HepG2 (cell line): ENCODE measurements around the gene ATG7. TPM values are rescaled to one million over a fixed set of nuclear protein-coding genes. Genes with fewer than 3 reads are reported as not detected.

Experiments used
- AGO2 ChIP-seq: fragments of 200-400 bp; formaldehyde crosslinking; optimal IDR thresholded peaks from 2 replicates; pipeline ENCODE3; 2017; ENCODE audit warnings: mild to moderate bottlenecking, low read depth, low read length, moderate library complexity
- CCDC6 ChIP-seq: sonication (generic); formaldehyde crosslinking; IDR thresholded peaks from 2 replicates; pipeline ENCODE4 v1.8.1; 2022; ENCODE audit warnings: mild to moderate bottlenecking, missing genetic modification reagents, moderate library complexity
- CENPT ChIP-seq: sonication (generic); formaldehyde crosslinking; IDR thresholded peaks from 2 replicates; pipeline ENCODE4 v1.8.0; 2022; ENCODE audit warnings: low read depth, mild to moderate bottlenecking, moderate library complexity, missing genetic modification reagents
- ELF1 ChIP-seq: sonication (generic); formaldehyde crosslinking; IDR thresholded peaks from 2 replicates; pipeline ENCODE4 v1.4.0; 2020; ENCODE audit warnings: missing genetic modification reagents
- FOXM1 ChIP-seq: sonication (generic); formaldehyde crosslinking; IDR thresholded peaks from 2 replicates; pipeline ENCODE4 v1.5.0; 2020; ENCODE audit warnings: missing genetic modification reagents
- NCOR1 ChIP-seq: fragments of 200-600 bp; sonication (generic); IDR thresholded peaks from 2 replicates; pipeline ENCODE4 v1.7.0; 2017; ENCODE audit warnings: antibody characterized with exemption, low read length, borderline replicate concordance
- PAX8 ChIP-seq: sonication (generic); formaldehyde crosslinking; IDR thresholded peaks from 2 replicates; pipeline ENCODE4 v1.8.0; 2022; ENCODE audit warnings: mild to moderate bottlenecking, missing genetic modification reagents, borderline replicate concordance
- POLR2A ChIP-seq, 2 experiments: IDR thresholded peaks; 2 replicates each; pipeline ENCODE4 v1.6.1; 2011; ENCODE audit warnings: low read depth in 2 of 2, low read length in 2 of 2, mild to moderate bottlenecking in 1 of 2, moderate library complexity in 1 of 2; ENCODE audit not compliant: insufficient read depth in 1 of 2
- SIN3A ChIP-seq: IDR thresholded peaks from 2 replicates; pipeline ENCODE4 v1.6.1; 2011; ENCODE audit warnings: low read depth, mild to moderate bottlenecking, control low read depth, low read length, borderline replicate concordance
- SNRNP70 ChIP-seq: fragments of 200-400 bp; formaldehyde crosslinking; IDR thresholded peaks from 2 replicates; pipeline ENCODE4 v1.6.1; 2017; ENCODE audit warnings: mild to moderate bottlenecking, low read depth, low read length, moderate library complexity
- TCF7 ChIP-seq: sonication (generic); IDR thresholded peaks from 2 replicates; pipeline ENCODE4 v1.6.1; 2016; ENCODE audit warnings: antibody characterized with exemption, low read depth
- ZNF225 ChIP-seq: sonication (generic); formaldehyde crosslinking; IDR thresholded peaks from 2 replicates; pipeline ENCODE4 v1.4.0; 2020; ENCODE audit warnings: mild to moderate bottlenecking, missing genetic modification reagents
- polyA plus RNA-seq, 8 experiments: library from polyadenylated mRNA; depleted of rRNA in 3 of 8; stranded (reverse) in 7 of 8; unstranded in 1 of 8; fragments of >200 nt; fragmentation: Illumina TruSeq in 4 of 8; extraction: Trizol in 4 of 8; gene quantifications; 2 replicates each; pipeline versions ENCODE4 v1.2.1 to v1.2.3, GENCODE V29; 2011 to 2016; ENCODE audit warnings: low read depth in 4 of 8, missing spikeins in 1 of 8, mixed read lengths in 1 of 8; ENCODE audit not compliant: insufficient read depth in 1 of 8
- total RNA-seq, 5 experiments: library from RNA; depleted of rRNA; stranded (reverse); fragments of >200 nt; fragmentation: Illumina TruSeq; extraction: Trizol; gene quantifications; 2 replicates each; pipeline ENCODE4 v1.2.3, GENCODE V29; 2016; ENCODE audit warnings: low read depth in 1 of 5
- TF ChIP-seq, protein P1 (sequence below): sonication (generic); formaldehyde crosslinking; IDR thresholded peaks from 2 replicates; pipeline ENCODE4 v1.5.0; 2020; ENCODE audit warnings: mild to moderate bottlenecking, missing genetic modification reagents
- TF ChIP-seq, protein P2 (sequence below): sonication (generic); formaldehyde crosslinking; IDR thresholded peaks from 2 replicates; pipeline ENCODE4 v1.4.0; 2020; ENCODE audit warnings: mild to moderate bottlenecking, missing genetic modification reagents
- TF ChIP-seq, protein P3 (sequence below): fragments of 450-650 bp; IDR thresholded peaks from 2 replicates; pipeline ENCODE4 v1.6.1; 2017; ENCODE audit warnings: mild to moderate bottlenecking
- TF ChIP-seq, protein P4 (sequence below): IDR thresholded peaks from 2 replicates; pipeline ENCODE4 v1.4.0; 2020; ENCODE audit warnings: mild to moderate bottlenecking, missing genetic modification reagents
- TF ChIP-seq, protein P5 (sequence below): sonication (generic); formaldehyde crosslinking; IDR thresholded peaks from 2 replicates; pipeline ENCODE4 v1.5.0; 2020; ENCODE audit warnings: mild to moderate bottlenecking, missing genetic modification reagents

Gene ATG7
- total and polyA plus RNA-seq, 2 of the 13 experiments (the other 11 are each of a cell fraction or from before 2014, with no cell fraction given): 7.8 to 22.1 TPM

DNA sequence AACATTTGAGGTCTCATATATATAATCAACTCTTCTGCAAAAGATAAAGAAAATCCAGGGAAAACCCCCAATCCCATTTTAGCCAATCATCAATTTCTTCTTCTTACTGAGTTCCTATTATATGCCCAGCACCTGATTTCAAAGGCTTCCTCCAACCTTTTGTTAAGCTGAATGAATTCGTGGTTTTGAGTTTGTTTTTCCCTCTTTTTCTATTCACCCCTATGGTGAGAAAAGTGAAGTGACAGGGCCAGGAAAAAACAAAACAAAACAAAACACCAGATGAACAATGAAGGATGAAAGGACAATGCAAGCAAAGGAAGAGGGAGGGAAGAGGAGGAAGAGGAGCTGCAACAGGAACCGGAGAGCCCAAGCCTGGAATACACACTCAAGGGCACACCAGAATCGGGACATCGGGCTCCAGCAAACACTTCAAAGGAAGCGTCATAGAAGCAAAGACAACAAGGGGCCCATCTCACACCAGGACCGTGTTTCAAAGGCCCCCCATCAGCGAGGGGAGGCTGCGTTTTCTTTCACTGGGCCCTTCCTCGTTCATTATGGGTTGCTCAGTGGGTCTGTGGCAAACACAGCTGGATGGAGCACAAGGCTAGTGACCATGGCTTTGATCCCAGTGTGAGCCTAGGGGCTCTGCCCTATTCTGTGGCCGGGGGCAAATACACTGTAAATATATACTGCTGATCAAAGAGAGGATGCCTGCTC is 321.3 kb downstream of the ATG7 start (continued):
- TF ChIP-seq, protein P1, sequence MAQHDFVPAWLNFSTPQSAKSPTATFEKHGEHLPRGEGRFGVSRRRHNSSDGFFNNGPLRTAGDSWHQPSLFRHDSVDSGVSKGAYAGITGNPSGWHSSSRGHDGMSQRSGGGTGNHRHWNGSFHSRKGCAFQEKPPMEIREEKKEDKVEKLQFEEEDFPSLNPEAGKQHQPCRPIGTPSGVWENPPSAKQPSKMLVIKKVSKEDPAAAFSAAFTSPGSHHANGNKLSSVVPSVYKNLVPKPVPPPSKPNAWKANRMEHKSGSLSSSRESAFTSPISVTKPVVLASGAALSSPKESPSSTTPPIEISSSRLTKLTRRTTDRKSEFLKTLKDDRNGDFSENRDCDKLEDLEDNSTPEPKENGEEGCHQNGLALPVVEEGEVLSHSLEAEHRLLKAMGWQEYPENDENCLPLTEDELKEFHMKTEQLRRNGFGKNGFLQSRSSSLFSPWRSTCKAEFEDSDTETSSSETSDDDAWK: no peak
- no peak for TF ChIP-seq SNRNP70
- TF ChIP-seq CENPT: no peak
- TF ChIP-seq, protein P2, sequence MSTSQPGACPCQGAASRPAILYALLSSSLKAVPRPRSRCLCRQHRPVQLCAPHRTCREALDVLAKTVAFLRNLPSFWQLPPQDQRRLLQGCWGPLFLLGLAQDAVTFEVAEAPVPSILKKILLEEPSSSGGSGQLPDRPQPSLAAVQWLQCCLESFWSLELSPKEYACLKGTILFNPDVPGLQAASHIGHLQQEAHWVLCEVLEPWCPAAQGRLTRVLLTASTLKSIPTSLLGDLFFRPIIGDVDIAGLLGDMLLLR: no peak
- no peak for TF ChIP-seq ELF1 (CRISPR knock-in tag)
- TF ChIP-seq FOXM1 (CRISPR knock-in tag): no peak
- TF ChIP-seq, protein P3, sequence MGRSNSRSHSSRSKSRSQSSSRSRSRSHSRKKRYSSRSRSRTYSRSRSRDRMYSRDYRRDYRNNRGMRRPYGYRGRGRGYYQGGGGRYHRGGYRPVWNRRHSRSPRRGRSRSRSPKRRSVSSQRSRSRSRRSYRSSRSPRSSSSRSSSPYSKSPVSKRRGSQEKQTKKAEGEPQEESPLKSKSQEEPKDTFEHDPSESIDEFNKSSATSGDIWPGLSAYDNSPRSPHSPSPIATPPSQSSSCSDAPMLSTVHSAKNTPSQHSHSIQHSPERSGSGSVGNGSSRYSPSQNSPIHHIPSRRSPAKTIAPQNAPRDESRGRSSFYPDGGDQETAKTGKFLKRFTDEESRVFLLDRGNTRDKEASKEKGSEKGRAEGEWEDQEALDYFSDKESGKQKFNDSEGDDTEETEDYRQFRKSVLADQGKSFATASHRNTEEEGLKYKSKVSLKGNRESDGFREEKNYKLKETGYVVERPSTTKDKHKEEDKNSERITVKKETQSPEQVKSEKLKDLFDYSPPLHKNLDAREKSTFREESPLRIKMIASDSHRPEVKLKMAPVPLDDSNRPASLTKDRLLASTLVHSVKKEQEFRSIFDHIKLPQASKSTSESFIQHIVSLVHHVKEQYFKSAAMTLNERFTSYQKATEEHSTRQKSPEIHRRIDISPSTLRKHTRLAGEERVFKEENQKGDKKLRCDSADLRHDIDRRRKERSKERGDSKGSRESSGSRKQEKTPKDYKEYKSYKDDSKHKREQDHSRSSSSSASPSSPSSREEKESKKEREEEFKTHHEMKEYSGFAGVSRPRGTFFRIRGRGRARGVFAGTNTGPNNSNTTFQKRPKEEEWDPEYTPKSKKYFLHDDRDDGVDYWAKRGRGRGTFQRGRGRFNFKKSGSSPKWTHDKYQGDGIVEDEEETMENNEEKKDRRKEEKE: no peak
- no peak for TF ChIP-seq CCDC6 (CRISPR knock-in tag)
- TF ChIP-seq ZNF225 (CRISPR knock-in tag): no peak
- TF ChIP-seq PAX8: no peak
- no peak for TF ChIP-seq POLR2A (IDR thresholded peaks at IDR 0.05; ENCODE audit: insufficient read depth in 1 of 2, low read depth in 2 of 2, low read length in 2 of 2)
- TF ChIP-seq, protein P4, sequence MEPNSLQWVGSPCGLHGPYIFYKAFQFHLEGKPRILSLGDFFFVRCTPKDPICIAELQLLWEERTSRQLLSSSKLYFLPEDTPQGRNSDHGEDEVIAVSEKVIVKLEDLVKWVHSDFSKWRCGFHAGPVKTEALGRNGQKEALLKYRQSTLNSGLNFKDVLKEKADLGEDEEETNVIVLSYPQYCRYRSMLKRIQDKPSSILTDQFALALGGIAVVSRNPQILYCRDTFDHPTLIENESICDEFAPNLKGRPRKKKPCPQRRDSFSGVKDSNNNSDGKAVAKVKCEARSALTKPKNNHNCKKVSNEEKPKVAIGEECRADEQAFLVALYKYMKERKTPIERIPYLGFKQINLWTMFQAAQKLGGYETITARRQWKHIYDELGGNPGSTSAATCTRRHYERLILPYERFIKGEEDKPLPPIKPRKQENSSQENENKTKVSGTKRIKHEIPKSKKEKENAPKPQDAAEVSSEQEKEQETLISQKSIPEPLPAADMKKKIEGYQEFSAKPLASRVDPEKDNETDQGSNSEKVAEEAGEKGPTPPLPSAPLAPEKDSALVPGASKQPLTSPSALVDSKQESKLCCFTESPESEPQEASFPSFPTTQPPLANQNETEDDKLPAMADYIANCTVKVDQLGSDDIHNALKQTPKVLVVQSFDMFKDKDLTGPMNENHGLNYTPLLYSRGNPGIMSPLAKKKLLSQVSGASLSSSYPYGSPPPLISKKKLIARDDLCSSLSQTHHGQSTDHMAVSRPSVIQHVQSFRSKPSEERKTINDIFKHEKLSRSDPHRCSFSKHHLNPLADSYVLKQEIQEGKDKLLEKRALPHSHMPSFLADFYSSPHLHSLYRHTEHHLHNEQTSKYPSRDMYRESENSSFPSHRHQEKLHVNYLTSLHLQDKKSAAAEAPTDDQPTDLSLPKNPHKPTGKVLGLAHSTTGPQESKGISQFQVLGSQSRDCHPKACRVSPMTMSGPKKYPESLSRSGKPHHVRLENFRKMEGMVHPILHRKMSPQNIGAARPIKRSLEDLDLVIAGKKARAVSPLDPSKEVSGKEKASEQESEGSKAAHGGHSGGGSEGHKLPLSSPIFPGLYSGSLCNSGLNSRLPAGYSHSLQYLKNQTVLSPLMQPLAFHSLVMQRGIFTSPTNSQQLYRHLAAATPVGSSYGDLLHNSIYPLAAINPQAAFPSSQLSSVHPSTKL (CRISPR knock-in tag): peak; percentile 80
- no peak for TF ChIP-seq AGO2
- TF ChIP-seq NCOR1: peak; percentile 78; the same call in 1 of the 2 replicates
- 0 out of 2 replicates have a peak, but pooled peaks have one; percentile 36 for TF ChIP-seq SIN3A
- TF ChIP-seq TCF7: peak; percentile 92
- TF ChIP-seq, protein P5, sequence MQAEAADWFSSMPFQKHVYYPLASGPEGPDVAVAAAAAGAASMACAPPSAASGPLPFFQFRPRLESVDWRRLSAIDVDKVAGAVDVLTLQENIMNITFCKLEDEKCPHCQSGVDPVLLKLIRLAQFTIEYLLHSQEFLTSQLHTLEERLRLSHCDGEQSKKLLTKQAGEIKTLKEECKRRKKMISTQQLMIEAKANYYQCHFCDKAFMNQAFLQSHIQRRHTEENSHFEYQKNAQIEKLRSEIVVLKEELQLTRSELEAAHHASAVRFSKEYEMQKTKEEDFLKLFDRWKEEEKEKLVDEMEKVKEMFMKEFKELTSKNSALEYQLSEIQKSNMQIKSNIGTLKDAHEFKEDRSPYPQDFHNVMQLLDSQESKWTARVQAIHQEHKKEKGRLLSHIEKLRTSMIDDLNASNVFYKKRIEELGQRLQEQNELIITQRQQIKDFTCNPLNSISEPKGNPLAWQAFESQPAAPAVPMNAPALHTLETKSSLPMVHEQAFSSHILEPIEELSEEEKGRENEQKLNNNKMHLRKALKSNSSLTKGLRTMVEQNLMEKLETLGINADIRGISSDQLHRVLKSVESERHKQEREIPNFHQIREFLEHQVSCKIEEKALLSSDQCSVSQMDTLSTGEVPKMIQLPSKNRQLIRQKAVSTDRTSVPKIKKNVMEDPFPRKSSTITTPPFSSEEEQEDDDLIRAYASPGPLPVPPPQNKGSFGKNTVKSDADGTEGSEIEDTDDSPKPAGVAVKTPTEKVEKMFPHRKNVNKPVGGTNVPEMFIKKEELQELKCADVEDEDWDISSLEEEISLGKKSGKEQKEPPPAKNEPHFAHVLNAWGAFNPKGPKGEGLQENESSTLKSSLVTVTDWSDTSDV (CRISPR knock-in tag): no peak
